NCI-H2196 (cell line): Measurements from ENCODE around the gene ZBTB32.
"Not testable (repeated sequence)": the region's sequence is repeated elsewhere in the genome, so short reads cannot be mapped to it uniquely, and the experiment has no call there.

Source experiments
- DNase-seq: peaks from one replicate; lab custom pipeline; 2025; ENCODE audit not compliant: unreplicated experiment; lab: John Stamatoyannopoulos, UW

The ZBTB32 gene

GRCh38 chr19:35704218-35704617 is at the start of gene ZBTB32:
Gene ZBTB32 (plus strand): TSS chr19:35704558. CDS start chr19:35714627, 10,069 bp downstream.
- no peak for DNase-seq

GRCh38 chr19:35654828-35655227 is 49.5 kb upstream of the ZBTB32 start:
- not testable (repeated sequence) for DNase-seq

GRCh38 chr19:35655600-35655999 is 48.8 kb upstream of the ZBTB32 start:
- DNase-seq, result no peak

- DNase-seq, result no peak
Measured at GRCh38 chr19:35656700-35657099, 47.7 kb upstream of the ZBTB32 start.

- no peak for DNase-seq
Measured at GRCh38 chr19:35657904-35658700, 46.3 kb upstream of the ZBTB32 start.

GRCh38 chr19:35661995-35662340 is 42.4 kb upstream of the ZBTB32 start:
- no peak for DNase-seq

- no peak for DNase-seq
Measured at GRCh38 chr19:35663981-35664380, 40.4 kb upstream of the ZBTB32 start.

- no peak for DNase-seq
Measured at GRCh38 chr19:35665157-35665556, 39.2 kb upstream of the ZBTB32 start.

GRCh38 chr19:35665604-35666003 is 38.8 kb upstream of the ZBTB32 start:
- no peak for DNase-seq

GRCh38 chr19:35666251-35666913 is 38.0 kb upstream of the ZBTB32 start, which contains the start of gene UPK1A:
Gene UPK1A (plus strand): TSS chr19:35666517. CDS start chr19:35666813, 296 bp downstream.
- DNase-seq, result no peak

GRCh38 chr19:35669566-35669965 is 34.8 kb upstream of the ZBTB32 start:
- DNase-seq, result no peak

- DNase-seq, result no peak
Measured at GRCh38 chr19:35669974-35670373, 34.4 kb upstream of the ZBTB32 start.

- DNase-seq, result no peak
Measured at GRCh38 chr19:35670686-35671085, 33.7 kb upstream of the ZBTB32 start.

- DNase-seq, result no peak
Measured at GRCh38 chr19:35671818-35672217, 32.5 kb upstream of the ZBTB32 start.

- DNase-seq, result peak; percentile 60
Measured at GRCh38 chr19:35673121-35673804, 31.1 kb upstream of the ZBTB32 start.

- no peak for DNase-seq
Measured at GRCh38 chr19:35675589-35676140, 28.7 kb upstream of the ZBTB32 start.

- no peak for DNase-seq
Measured at GRCh38 chr19:35689836-35690235, 14.5 kb upstream of the ZBTB32 start.

- not testable (repeated sequence) for DNase-seq
Measured at GRCh38 chr19:35691106-35691505, 13.3 kb upstream of the ZBTB32 start.

- no peak for DNase-seq
Measured at GRCh38 chr19:35692010-35692409, 12.3 kb upstream of the ZBTB32 start.

GRCh38 chr19:35693422-35693821 is 10.9 kb upstream of the ZBTB32 start:
- no peak for DNase-seq

GRCh38 chr19:35693835-35694599 is 10.3 kb upstream of the ZBTB32 start:
- peak; percentile 91 for DNase-seq
